AG10803 (cell line): ENCODE results near the gene MEX3A.

Experiments used
- DNase-seq: peaks from one replicate; pipeline ENCODE4 v3.0.0; 2010; ENCODE audit warnings: low read depth
- H3K4me3 ChIP-seq: 2 replicates; pipeline ENCODE4 v1.5.1; 2011; ENCODE audit warnings: mild to moderate bottlenecking, low read length, control low read depth
- CTCF ChIP-seq: conservative IDR thresholded peaks from 2 replicates; pipeline ENCODE4 v1.5.1; 2011; ENCODE audit warnings: mild to moderate bottlenecking, low read length, control low read depth, inconsistent platforms

The MEX3A gene

GRCh38 chr1:156098784-156099183, 16.5 kb upstream of the MEX3A start:
- DNase-seq: no peak

DNA sequence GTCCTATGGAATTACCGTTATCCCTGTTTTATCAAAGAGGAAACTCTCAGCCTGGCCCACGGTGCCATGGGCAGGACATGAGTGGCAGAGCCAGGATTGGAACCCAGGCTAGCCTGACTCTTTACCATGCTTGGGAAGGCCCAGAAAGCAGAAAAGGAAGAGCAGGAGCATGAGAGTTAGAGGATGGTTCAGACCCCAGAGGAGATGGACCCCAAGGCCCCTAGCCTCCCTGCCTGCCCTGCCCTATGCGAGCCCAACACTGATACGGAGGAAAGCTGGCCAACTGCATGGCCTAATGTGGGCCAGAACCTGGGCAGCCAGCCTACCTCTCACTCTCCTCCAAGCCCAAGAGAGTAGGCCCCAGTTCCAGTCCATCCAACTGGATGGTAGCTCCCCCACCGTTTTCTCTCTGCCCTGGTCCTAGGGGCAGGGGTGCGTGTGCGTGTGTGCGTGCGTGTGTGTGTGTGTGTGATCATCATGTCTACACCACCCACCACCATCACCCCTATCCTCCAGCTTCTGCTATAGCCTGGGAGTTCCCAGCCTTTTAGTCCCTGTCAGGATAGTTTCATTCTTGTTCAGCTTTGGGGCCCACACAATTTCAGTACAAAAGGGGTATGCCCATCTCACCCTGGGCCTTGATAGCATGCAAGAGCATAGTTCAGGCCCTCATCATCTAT, 15.4 kb upstream of the MEX3A start:
- DNase-seq: no peak
- no peak for TF ChIP-seq CTCF
- no peak overlapping the region for H3K4me3 ChIP-seq

More at GRCh38 chr1:156098784-156099183, 16.5 kb upstream of the MEX3A start:
- H3K4me3 ChIP-seq: no peak overlapping the region
- TF ChIP-seq CTCF: no peak

DNA sequence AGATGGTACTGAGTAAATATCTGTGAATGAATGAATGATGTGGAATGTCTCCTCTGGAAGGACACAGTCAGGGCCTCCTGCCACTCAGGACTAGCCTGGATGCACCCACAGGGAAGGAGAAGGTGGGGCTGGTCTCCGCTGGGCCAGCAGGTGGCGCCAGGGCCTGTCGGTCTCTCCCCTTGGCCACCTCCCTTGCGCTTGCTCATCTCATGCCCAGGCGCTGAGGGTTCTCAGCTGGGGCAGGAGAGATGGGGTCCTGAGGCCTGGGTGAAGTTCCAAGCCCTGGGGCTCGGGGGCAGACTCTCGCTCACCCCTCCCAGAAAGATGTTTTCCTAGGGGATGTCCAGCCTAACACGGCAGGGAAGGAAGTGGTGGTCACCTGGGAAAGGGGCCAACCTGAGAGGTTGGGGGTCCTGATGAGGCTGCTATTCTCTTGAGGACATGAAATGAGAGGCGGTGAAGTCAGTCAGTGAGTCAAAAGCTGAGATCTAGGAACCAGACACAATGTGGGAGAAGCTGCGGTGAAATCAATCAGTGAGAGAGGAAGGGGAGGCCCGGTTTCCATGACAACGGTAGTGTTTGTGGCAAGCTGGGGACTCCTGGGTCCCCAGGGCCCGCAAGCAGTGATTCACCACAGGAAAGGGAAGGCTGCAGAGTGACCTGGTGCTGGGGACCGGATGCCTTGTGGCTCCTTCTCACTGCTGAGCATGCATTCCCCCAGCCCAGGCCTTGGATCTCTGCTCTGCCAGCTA, 14.6 kb upstream of the MEX3A start:
- peak; percentile 97 for TF ChIP-seq CTCF
- DNase-seq: peak; percentile 81
- no peak overlapping the region for H3K4me3 ChIP-seq

GRCh38 chr1:156095906-156096508, 13.7 kb upstream of the MEX3A start:
- no peak for TF ChIP-seq CTCF
- no peak for DNase-seq
- H3K4me3 ChIP-seq: no peak overlapping the region

DNA sequence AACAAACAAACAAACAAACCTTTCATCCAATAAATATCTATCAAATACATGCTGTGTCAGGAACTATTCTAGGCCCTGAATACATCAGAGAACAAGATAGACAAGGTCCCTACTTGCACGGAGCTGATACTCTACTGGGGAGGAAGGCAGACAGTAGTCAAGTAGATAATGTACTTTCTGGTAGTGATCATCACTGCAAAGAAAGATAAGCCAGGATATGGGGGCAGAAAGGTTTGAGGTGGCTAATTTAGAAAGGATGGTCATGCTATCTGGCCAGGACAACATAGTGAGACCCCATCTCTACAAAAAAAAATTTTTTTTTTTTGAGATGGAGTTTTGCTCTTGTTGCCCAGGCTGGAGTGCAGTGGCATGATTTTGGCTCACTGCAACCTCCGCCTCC, 9.3 kb upstream of the MEX3A start:
- no peak for TF ChIP-seq CTCF
- H3K4me3 ChIP-seq: no peak overlapping the region
- no peak for DNase-seq

GRCh38 chr1:156090840-156091188, 8.5 kb upstream of the MEX3A start:
- no peak overlapping the region for H3K4me3 ChIP-seq
- peak; percentile 76 for TF ChIP-seq CTCF
- peak; percentile 66 for DNase-seq
